Fibroblast of lung (primary cell): ENCODE results near the gene ENTPD6. TPM values are rescaled to one million over a fixed set of nuclear protein-coding genes. Genes with fewer than 3 reads are reported as not detected.

Experiments
- DNase-seq, 2 donors: peaks; one replicate each; pipeline versions ENCODE4 v3.0.0 to v3.0.0-alpha.2; 2010; ENCODE audit warnings: low read depth in 2 of 2
- H2AFZ ChIP-seq: 2 replicates; pipeline ENCODE4 v1.5.1; 2012; ENCODE audit warnings: low read length, control low read depth, inconsistent platforms
- H3K27ac ChIP-seq: 2 replicates; pipeline ENCODE4 v1.5.1; 2011; ENCODE audit warnings: low read length, control low read depth; ENCODE audit not compliant: insufficient read depth
- H3K27me3 ChIP-seq: 2 replicates; pipeline ENCODE4 v1.5.1; 2011; ENCODE audit warnings: mild to moderate bottlenecking, low read length; ENCODE audit not compliant: control insufficient read depth, insufficient read depth
- H3K36me3 ChIP-seq: 2 replicates; pipeline ENCODE4 v1.5.1; 2011; ENCODE audit warnings: low read length; ENCODE audit not compliant: control insufficient read depth, insufficient read depth
- H3K4me1 ChIP-seq: 2 replicates; pipeline ENCODE4 v1.5.1; 2011; ENCODE audit warnings: low read length; ENCODE audit not compliant: control insufficient read depth, insufficient read depth; ENCODE audit errors: extremely low read depth
- H3K4me2 ChIP-seq: 2 replicates; pipeline ENCODE4 v1.5.1; 2011; ENCODE audit warnings: low read length, control low read depth; ENCODE audit not compliant: insufficient read depth; ENCODE audit errors: extremely low read depth
- H3K4me3 ChIP-seq, 4 experiments: fragments of 200-600 bp in 1 of 4; sonication (generic) in 1 of 4; replicated peaks in 1 of 4; 2 replicates each; pipeline ENCODE4 v1.5.1; 2011 to 2016; ENCODE audit warnings: low read length in 4 of 4, low read depth in 3 of 4, mild to moderate bottlenecking in 3 of 4, control low read depth in 2 of 4, inconsistent platforms in 1 of 4, mixed read lengths in 1 of 4; ENCODE audit not compliant: insufficient read depth in 1 of 4; ENCODE audit errors: control extremely low read depth in 1 of 4
- H3K79me2 ChIP-seq: 2 replicates; pipeline ENCODE4 v1.5.1; 2012; ENCODE audit warnings: mild to moderate bottlenecking, low read length, inconsistent platforms; ENCODE audit not compliant: control insufficient read depth, insufficient read depth
- H3K9ac ChIP-seq: 2 replicates; pipeline ENCODE4 v1.5.1; 2011; ENCODE audit warnings: mild to moderate bottlenecking, low read length, control low read depth; ENCODE audit not compliant: insufficient read depth
- H3K9me3 ChIP-seq: 2 replicates; pipeline ENCODE4 v1.5.1; 2012; ENCODE audit warnings: low read depth, low read length; ENCODE audit not compliant: control insufficient read depth, insufficient read depth
- H4K20me1 ChIP-seq: 2 replicates; pipeline ENCODE4 v1.5.1; 2011; ENCODE audit warnings: low read length; ENCODE audit not compliant: control insufficient read depth, insufficient read depth; ENCODE audit errors: extremely low read depth
- CTCF ChIP-seq, 2 donors: IDR thresholded peaks in 1 of 2; conservative IDR thresholded peaks in 1 of 2; 1 replicate in 1 of 2; 2 replicates in 1 of 2; pipeline ENCODE4 v1.5.1; 2011 to 2012; ENCODE audit warnings: low read length in 2 of 2, control low read depth in 1 of 2, inconsistent platforms in 1 of 2, low read depth in 1 of 2, mild to moderate bottlenecking in 1 of 2
- EZH2 ChIP-seq: IDR thresholded peaks from 2 replicates; pipeline ENCODE4 v1.5.1; 2012; ENCODE audit warnings: low read length, control low read depth, mild to moderate bottlenecking; ENCODE audit errors: missing control alignments
- polyA plus RNA-seq, 2 donors: library from polyadenylated mRNA; depleted of rRNA in 1 of 2; stranded (reverse) in 1 of 2; unstranded in 1 of 2; fragments of >200 nt; gene quantifications; 2 replicates each; pipeline ENCODE4 v1.2.1, GENCODE V29; 2011 to 2012; ENCODE audit warnings: missing spikeins in 1 of 2
- total RNA-seq: library from RNA; depleted of rRNA; stranded (reverse); fragments of >200 nt; gene quantifications from 2 replicates; pipeline ENCODE4 v1.2.1, GENCODE V29; 2014

ENTPD6 gene
- total and polyA plus RNA-seq, 2 donors (not counting 1 experiment from before 2014, with no cell fraction given): 45.7 to 56.5 TPM

GRCh38 chr20:25212242-25212641 lies 16.7 kb downstream of the ENTPD6 start:
- no peak for DNase-seq
- Histone ChIP-seq H2AFZ (no peak overlapping the region), H4K20me1 (no peaks in the 10 kb centered on the region), H3K27me3 (no peaks in the 10 kb centered on the region), H3K79me2 (no peaks in the 10 kb centered on the region), H3K4me3 (no peak overlapping the region), H3K4me2 (no peak overlapping the region), H3K27ac (no peak overlapping the region), H3K9me3 (no peaks in the 10 kb centered on the region), H3K36me3 (peaks cover 9% of the 10 kb centered on the region), H3K9ac (no peak overlapping the region), H3K4me1 (no peaks in the 10 kb centered on the region)
- TF ChIP-seq EZH2 (no peak), CTCF (conservative IDR thresholded peaks at IDR 0.05 in 1 of 2, IDR thresholded peaks at IDR 0.05 in 1 of 2; ENCODE audit: low read depth in 1 of 2, low read length in 2 of 2) (no peak)

- no peaks in the 10 kb centered on the region for H3K27me3 ChIP-seq
- H3K4me2 ChIP-seq: no peak overlapping the region
- no peak for TF ChIP-seq EZH2
- TF ChIP-seq CTCF (conservative IDR thresholded peaks at IDR 0.05 in 1 of 2, IDR thresholded peaks at IDR 0.05 in 1 of 2; ENCODE audit: low read depth in 1 of 2, low read length in 2 of 2): no peak
- H3K9me3 ChIP-seq: no peaks in the 10 kb centered on the region
- H3K4me1 ChIP-seq: no peaks in the 10 kb centered on the region
- no peak for DNase-seq
- H2AFZ ChIP-seq: no peak overlapping the region
- H3K9ac ChIP-seq: no peak overlapping the region
- H3K27ac ChIP-seq: no peak overlapping the region
- H3K4me3 ChIP-seq: no peak overlapping the region
- H3K79me2 ChIP-seq: no peaks in the 10 kb centered on the region
- no peaks in the 10 kb centered on the region for H4K20me1 ChIP-seq
- peaks cover 10% of the 10 kb centered on the region for H3K36me3 ChIP-seq
Observed at GRCh38 chr20:25213566-25214425, 18.3 kb downstream of the ENTPD6 start.

GRCh38 chr20:25214426-25214790 lies 18.9 kb downstream of the ENTPD6 start:
- H4K20me1 ChIP-seq: no peaks in the 10 kb centered on the region
- H3K4me2 ChIP-seq: no peak overlapping the region
- H3K79me2 ChIP-seq: no peaks in the 10 kb centered on the region
- DNase-seq: no peak
- H3K4me3 ChIP-seq: no peak overlapping the region
- no peak overlapping the region for H3K9ac ChIP-seq
- H3K9me3 ChIP-seq: no peaks in the 10 kb centered on the region
- peaks cover 10% of the 10 kb centered on the region for H3K36me3 ChIP-seq
- H3K4me1 ChIP-seq: no peaks in the 10 kb centered on the region
- TF ChIP-seq CTCF (conservative IDR thresholded peaks at IDR 0.05 in 1 of 2, IDR thresholded peaks at IDR 0.05 in 1 of 2; ENCODE audit: low read depth in 1 of 2, low read length in 2 of 2) (no peak), EZH2 (no peak)
- H2AFZ ChIP-seq: no peak overlapping the region
- no peaks in the 10 kb centered on the region for H3K27me3 ChIP-seq
- no peak overlapping the region for H3K27ac ChIP-seq
